ENCODE data around the gene PROSER3. TPM values are rescaled to one million over a fixed set of nuclear protein-coding genes. Genes with fewer than 3 reads are reported as not detected.

Gene PROSER3
- total and polyA plus RNA-seq, 2 donors (not counting 1 experiment from before 2014, with no cell fraction given): 3.8 to 8.1 TPM

- Histone ChIP-seq H2AFZ (ENCODE audit: low read length) (no peak overlapping the region), H3K27ac (ENCODE audit: insufficient read depth, low read length) (no peak overlapping the region), H3K4me1 (ENCODE audit: control insufficient read depth, extremely low read depth, insufficient read depth, low read length) (no peaks in the 10 kb centered on the region), H3K4me3 (replicated peaks in 1 of 4; ENCODE audit: control extremely low read depth in 1 of 4, insufficient read depth in 1 of 4, low read depth in 3 of 4, low read length in 4 of 4) (no peak overlapping the region), H3K36me3 (ENCODE audit: control insufficient read depth, insufficient read depth, low read length) (peaks cover 10% of the 10 kb centered on the region), H3K79me2 (ENCODE audit: control insufficient read depth, insufficient read depth, low read length) (no peaks in the 10 kb centered on the region), H3K27me3 (ENCODE audit: control insufficient read depth, insufficient read depth, low read length) (no peaks in the 10 kb centered on the region), H4K20me1 (ENCODE audit: control insufficient read depth, extremely low read depth, insufficient read depth, low read length) (no peaks in the 10 kb centered on the region), H3K9ac (ENCODE audit: insufficient read depth, low read length) (no peak overlapping the region), H3K9me3 (ENCODE audit: control insufficient read depth, insufficient read depth, low read depth, low read length) (no peaks in the 10 kb centered on the region), H3K4me2 (ENCODE audit: extremely low read depth, insufficient read depth, low read length) (no peak overlapping the region)
- DNase-seq (ENCODE audit: low read depth in 2 of 2): no peak
- no peak for TF ChIP-seq EZH2 (IDR thresholded peaks at IDR 0.05; ENCODE audit: low read length, missing control alignments)
- no peak for TF ChIP-seq CTCF (conservative IDR thresholded peaks at IDR 0.05 in 1 of 2, IDR thresholded peaks at IDR 0.05 in 1 of 2; ENCODE audit: low read depth in 1 of 2, low read length in 2 of 2)
These were observed 24.6 kb downstream of the PROSER3 start for GRCh38 chr19:35782589-35782988.

- no peak overlapping the region for H3K4me2 ChIP-seq (ENCODE audit: extremely low read depth, insufficient read depth, low read length)
- no peak overlapping the region for H3K9ac ChIP-seq (ENCODE audit: insufficient read depth, low read length)
- H3K4me3 ChIP-seq (replicated peaks in 1 of 4; ENCODE audit: control extremely low read depth in 1 of 4, insufficient read depth in 1 of 4, low read depth in 3 of 4, low read length in 4 of 4): no peak overlapping the region
- DNase-seq (ENCODE audit: low read depth in 2 of 2): no peak
- no peaks in the 10 kb centered on the region for H3K79me2 ChIP-seq (ENCODE audit: control insufficient read depth, insufficient read depth, low read length)
- no peaks in the 10 kb centered on the region for H3K9me3 ChIP-seq (ENCODE audit: control insufficient read depth, insufficient read depth, low read depth, low read length)
- H3K27me3 ChIP-seq (ENCODE audit: control insufficient read depth, insufficient read depth, low read length): no peaks in the 10 kb centered on the region
- H3K36me3 ChIP-seq (ENCODE audit: control insufficient read depth, insufficient read depth, low read length): peaks cover 10% of the 10 kb centered on the region
- H4K20me1 ChIP-seq (ENCODE audit: control insufficient read depth, extremely low read depth, insufficient read depth, low read length): no peaks in the 10 kb centered on the region
- no peaks in the 10 kb centered on the region for H3K4me1 ChIP-seq (ENCODE audit: control insufficient read depth, extremely low read depth, insufficient read depth, low read length)
- no peak overlapping the region for H3K27ac ChIP-seq (ENCODE audit: insufficient read depth, low read length)
- no peak overlapping the region for H2AFZ ChIP-seq (ENCODE audit: low read length)
- TF ChIP-seq EZH2 (IDR thresholded peaks at IDR 0.05; ENCODE audit: low read length, missing control alignments) (no peak), CTCF (conservative IDR thresholded peaks at IDR 0.05 in 1 of 2, IDR thresholded peaks at IDR 0.05 in 1 of 2; ENCODE audit: low read depth in 1 of 2, low read length in 2 of 2) (no peak)
These were observed 25.8 kb downstream of the PROSER3 start for GRCh38 chr19:35783469-35784434.

- Histone ChIP-seq H3K4me1 (ENCODE audit: control insufficient read depth, extremely low read depth, insufficient read depth, low read length) (no peaks in the 10 kb centered on the region), H3K4me3 (replicated peaks in 1 of 4; ENCODE audit: control extremely low read depth in 1 of 4, insufficient read depth in 1 of 4, low read depth in 3 of 4, low read length in 4 of 4) (no peak overlapping the region), H4K20me1 (ENCODE audit: control insufficient read depth, extremely low read depth, insufficient read depth, low read length) (no peaks in the 10 kb centered on the region), H3K27ac (ENCODE audit: insufficient read depth, low read length) (no peak overlapping the region), H3K9ac (ENCODE audit: insufficient read depth, low read length) (no peak overlapping the region), H3K36me3 (ENCODE audit: control insufficient read depth, insufficient read depth, low read length) (peaks cover 10% of the 10 kb centered on the region), H3K79me2 (ENCODE audit: control insufficient read depth, insufficient read depth, low read length) (no peaks in the 10 kb centered on the region), H3K4me2 (ENCODE audit: extremely low read depth, insufficient read depth, low read length) (no peak overlapping the region), H3K27me3 (ENCODE audit: control insufficient read depth, insufficient read depth, low read length) (no peaks in the 10 kb centered on the region), H3K9me3 (ENCODE audit: control insufficient read depth, insufficient read depth, low read depth, low read length) (no peaks in the 10 kb centered on the region), H2AFZ (ENCODE audit: low read length) (no peak overlapping the region)
- TF ChIP-seq CTCF (conservative IDR thresholded peaks at IDR 0.05 in 1 of 2, IDR thresholded peaks at IDR 0.05 in 1 of 2; ENCODE audit: low read depth in 1 of 2, low read length in 2 of 2): no peak
- no peak for TF ChIP-seq EZH2 (IDR thresholded peaks at IDR 0.05; ENCODE audit: low read length, missing control alignments)
- no peak for DNase-seq (ENCODE audit: low read depth in 2 of 2)
These were observed 26.7 kb downstream of the PROSER3 start for GRCh38 chr19:35784503-35785338.
